A673 (cell line): ENCODE results near the gene CD53. TPM values are rescaled to one million over a fixed set of nuclear protein-coding genes. Genes with fewer than 3 reads are reported as not detected.

Experiments used
- BruUV-seq: library from RNA; stranded (reverse); fragments of 400-500 nt; replicated peaks from 2 replicates; lab custom pipeline; 2021; lab: Mats Ljungman, UMichigan
- CTCF ChIA-PET: fragments of 300-600 bp; sonication (Branson Sonifier 250); formaldehyde crosslinking; loops from one replicate; lab custom pipeline; 2022; ENCODE audit warnings: antibody characterized with exemption; lab: Charles Lee
- POLR2A ChIA-PET: fragments of 300-600 bp; sonication (Branson Sonifier 250); formaldehyde crosslinking; loops from one replicate; lab custom pipeline; 2022; ENCODE audit warnings: antibody characterized with exemption; ENCODE audit not compliant: low non-redundant PET; lab: Charles Lee
- DNase-seq: peaks from one replicate; pipeline ENCODE4 v3.0.0-alpha.2; 2015; ENCODE audit warnings: low spot score
- H3K27ac ChIP-seq: fragments of 200-600 bp; sonication (generic); 2 replicates; pipeline ENCODE4 v1.5.1; 2016; ENCODE audit warnings: mixed run types, low read depth, mild to moderate bottlenecking, mixed read lengths, antibody characterized with exemption, low read length; ENCODE audit not compliant: poor library complexity, severe bottlenecking
- H3K27me3 ChIP-seq: fragments of 200-600 bp; sonication (generic); replicated peaks from 2 replicates; pipeline ENCODE4 v1.6.1; 2017; ENCODE audit warnings: mixed run types, low read depth, mild to moderate bottlenecking, mixed read lengths, antibody characterized with exemption, low read length; ENCODE audit not compliant: insufficient read depth, poor library complexity
- H3K36me3 ChIP-seq: fragments of 200-600 bp; sonication (generic); 2 replicates; pipeline ENCODE4 v1.6.1; 2016; ENCODE audit warnings: mixed run types, mild to moderate bottlenecking, mixed read lengths, antibody characterized with exemption, low read length; ENCODE audit not compliant: insufficient read depth, poor library complexity, severe bottlenecking
- H3K4me1 ChIP-seq: fragments of 200-600 bp; sonication (generic); 2 replicates; pipeline ENCODE4 v1.6.1; 2017; ENCODE audit warnings: mixed run types, mild to moderate bottlenecking, mixed read lengths, antibody characterized with exemption, low read length; ENCODE audit not compliant: insufficient read depth, poor library complexity, severe bottlenecking
- H3K4me3 ChIP-seq: fragments of 200-600 bp; sonication (generic); 2 replicates; pipeline ENCODE4 v1.5.1; 2016; ENCODE audit warnings: low read depth, mixed run types, mild to moderate bottlenecking, mixed read lengths, low read length; ENCODE audit not compliant: poor library complexity, severe bottlenecking
- H3K9me3 ChIP-seq: fragments of 200-600 bp; sonication (generic); 2 replicates; pipeline ENCODE4 v1.6.1; 2016; ENCODE audit warnings: mixed run types, low read depth, mild to moderate bottlenecking, mixed read lengths, antibody characterized with exemption, low read length; ENCODE audit not compliant: poor library complexity, severe bottlenecking
- CTCF ChIP-seq: fragments of 300-800, 200-600 bp; sonication (generic); conservative IDR thresholded peaks from 2 replicates; pipeline ENCODE4 v1.5.1; 2017; ENCODE audit warnings: low read depth, mild to moderate bottlenecking, antibody characterized with exemption, low read length, moderate library complexity, mixed read lengths
- EZH2 ChIP-seq: fragments of 200-600 bp; sonication (generic); IDR thresholded peaks from 2 replicates; pipeline ENCODE4 v1.6.1; 2017; ENCODE audit warnings: borderline replicate concordance, low read depth, mild to moderate bottlenecking, mixed read lengths, antibody characterized with exemption, low read length; ENCODE audit not compliant: poor library complexity, severe bottlenecking
- intact Hi-C: fragments of 100-400 bp; cut with micrococcal nuclease; formaldehyde crosslinking; loops from one replicate; pipeline ENCODE4 v1.10.0; 2022; ENCODE audit not compliant: unreplicated experiment
- total RNA-seq: library from RNA; stranded (reverse); gene quantifications from 2 replicates; pipeline ENCODE4 v1.2.3, GENCODE V29; 2021

Gene CD53
- total RNA-seq, 1 experiment from 2014 or later: 0.19 TPM

DNA sequence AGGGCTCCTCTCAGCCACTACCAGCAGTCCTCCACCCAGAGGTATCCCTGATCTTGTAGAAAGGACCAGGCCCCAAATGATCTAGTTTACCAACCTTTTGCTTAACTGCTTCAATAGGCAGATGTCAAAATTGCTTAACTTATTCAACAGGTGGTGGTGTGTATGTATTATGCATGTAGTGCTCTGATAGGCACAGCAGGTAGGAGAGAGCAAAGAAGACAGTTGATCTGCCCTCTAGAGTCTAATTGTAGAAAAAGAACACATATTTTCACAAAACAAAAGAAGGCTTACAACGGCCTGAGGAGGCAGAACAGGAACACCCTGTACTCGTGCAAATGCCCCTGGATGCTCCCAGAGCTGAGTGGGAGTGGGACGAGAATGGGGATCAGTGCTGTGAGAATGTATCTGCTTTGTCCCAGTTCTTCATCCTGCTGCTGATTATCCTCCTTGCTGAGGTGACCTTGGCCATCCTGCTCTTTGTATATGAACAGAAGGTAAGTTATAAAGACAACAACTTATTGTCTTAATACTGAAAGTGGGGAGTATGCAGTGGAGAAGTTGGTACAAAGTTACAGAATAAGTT, 21.1 kb downstream of the CD53 start:
- BruUV-seq: no TSS peak
- H3K9me3 ChIP-seq: no peaks in the 10 kb centered on the region
- POLR2A ChIA-PET: no interaction called here
- no peaks in the 10 kb centered on the region for H3K36me3 ChIP-seq
- H3K4me3 ChIP-seq: no peak overlapping the region
- peaks cover 7% of the 10 kb centered on the region for H3K27me3 ChIP-seq
- intact Hi-C loops: no loop called here
- DNase-seq: no peak
- H3K4me1 ChIP-seq: no peaks in the 10 kb centered on the region
- no peak overlapping the region for H3K27ac ChIP-seq
- TF ChIP-seq CTCF (0 out of 2 replicates have a peak, but pooled peaks have one; percentile 10), EZH2 (no peak)
- CTCF ChIA-PET: no interaction called here

DNA sequence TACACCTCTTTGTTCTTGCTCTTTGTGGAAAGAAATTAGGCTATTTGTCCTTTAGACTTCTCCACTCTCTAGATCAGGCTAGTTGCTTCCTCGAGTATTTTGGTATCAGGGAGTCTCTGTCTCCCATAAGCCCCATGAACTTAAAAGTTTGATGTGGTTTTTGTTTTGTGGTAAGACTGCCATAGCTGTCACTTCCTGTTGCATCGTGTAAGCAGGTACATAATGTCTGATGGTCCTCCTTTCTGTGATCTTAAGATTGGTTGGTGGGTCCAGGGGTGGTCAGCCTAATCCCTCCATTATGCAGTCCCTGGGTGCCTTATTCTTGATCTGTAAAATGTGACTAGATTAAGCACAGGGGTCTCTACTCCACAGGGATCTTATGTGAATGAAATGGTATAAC, 23.1 kb downstream of the CD53 start:
- H3K27me3 ChIP-seq: peaks cover 7% of the 10 kb centered on the region
- ChIA-PET CTCF (no interaction called here), POLR2A (no interaction called here)
- BruUV-seq: no TSS peak
- no peak overlapping the region for H3K27ac ChIP-seq
- H3K9me3 ChIP-seq: no peaks in the 10 kb centered on the region
- H3K4me3 ChIP-seq: no peak overlapping the region
- intact Hi-C loops: no loop called here
- no peak for DNase-seq
- H3K4me1 ChIP-seq: no peaks in the 10 kb centered on the region
- TF ChIP-seq EZH2 (no peak), CTCF (no peak)
- H3K36me3 ChIP-seq: no peaks in the 10 kb centered on the region

- DNase-seq: no peak
- no peaks in the 10 kb centered on the region for H3K36me3 ChIP-seq
- ChIA-PET CTCF (no interaction called here), POLR2A (no interaction called here)
- intact Hi-C loops: no loop called here
- no peaks in the 10 kb centered on the region for H3K9me3 ChIP-seq
- no TSS peak for BruUV-seq
- no peak overlapping the region for H3K4me3 ChIP-seq
- no peaks in the 10 kb centered on the region for H3K27me3 ChIP-seq
- H3K27ac ChIP-seq: no peak overlapping the region
- TF ChIP-seq EZH2 (no peak), CTCF (no peak)
- no peaks in the 10 kb centered on the region for H3K4me1 ChIP-seq
Measured at GRCh38 chr1:110897681-110898080, 24.7 kb downstream of the CD53 start.
